Activated CD8-positive, alpha-beta memory T cell treated with anti-CD3 and anti-CD28 coated beads, Interleukin-2, amount 10 ng/mL, durations not matched to agents 7 days and 5 days (primary cell): Measurements from ENCODE around the gene CD6. TPM values are rescaled to one million over a fixed set of nuclear protein-coding genes. Genes with fewer than 3 reads are reported as not detected.

Experiments
- ATAC-seq: fragments of 150-1000 bp; cut with Tn5 transposase; one replicate; pipeline ENCODE4 v1.10.0; 2021; ENCODE audit warnings: moderate library complexity
- CTCF ChIA-PET: fragments of 350-600 bp; sonication (Branson Sonifier 250); formaldehyde crosslinking; loops from one replicate; lab custom pipeline; 2021; ENCODE audit warnings: antibody characterized with exemption; lab: Charles Lee
- DNase-seq: peaks from one replicate; pipeline ENCODE4 v3.0.0-alpha.2; 2020
- H3K27ac Mint-ChIP-seq: one replicate; pipeline ENCODE4 v1.8.0; 2021; ENCODE audit warnings: mild to moderate bottlenecking, mixed read lengths
- H3K27me3 Mint-ChIP-seq: one replicate; pipeline ENCODE4 v1.8.0; 2021; ENCODE audit warnings: mixed read lengths
- H3K36me3 Mint-ChIP-seq: one replicate; pipeline ENCODE4 v1.8.0; 2021; ENCODE audit warnings: mild to moderate bottlenecking, mixed read lengths
- H3K4me1 Mint-ChIP-seq: one replicate; pipeline ENCODE4 v1.8.0; 2021; ENCODE audit warnings: mixed read lengths
- H3K4me3 Mint-ChIP-seq: one replicate; pipeline ENCODE4 v1.8.0; 2021; ENCODE audit warnings: mild to moderate bottlenecking, moderate library complexity, mixed read lengths
- H3K9me3 Mint-ChIP-seq: one replicate; pipeline ENCODE4 v1.8.0; 2022; ENCODE audit warnings: low read depth, mixed read lengths
- total RNA-seq, 2 experiments: library from RNA; stranded (reverse); gene quantifications; one replicate each; pipeline ENCODE4 v1.2.3, GENCODE V29; 2021

The CD6 gene
- total RNA-seq, 2 experiments from 2014 or later = 152 to 181 TPM

GRCh38 chr11:61069427-61069826, 97.9 kb downstream of the CD6 start:
- Mint-ChIP-seq H3K4me1 (peaks cover 72% of the 10 kb centered on the region), H3K27ac (peak overlapping the region; percentile 29), H3K4me3 (no peak overlapping the region), H3K9me3 (no peaks in the 10 kb centered on the region), H3K36me3 (peaks cover 15% of the 10 kb centered on the region), H3K27me3 (peaks cover 3% of the 10 kb centered on the region)
- peak; percentile 35 for DNase-seq
- ATAC-seq = no peak
- CTCF ChIA-PET = interaction anchor here (1.2 to 2.7 kb wide), 3 partner anchors 11 to 59 kb away, joined by 3 to 20 read pairs (median 6); no protein-coding TSS in a partner anchor

Other genes with a start within 250 kb of the CD6 start
- gene MS4A18, start 247.0 kb upstream of the CD6 start, total RNA-seq = not detected
- gene MS4A15, start 214.8 kb upstream of the CD6 start, total RNA-seq = not detected
- gene MS4A10, start 186.3 kb upstream of the CD6 start, total RNA-seq = not detected
- 10 to 100 TPM; 26.5 to 40.8 TPM for gene CCDC86, start 129.6 kb upstream of the CD6 start, total RNA-seq
- gene PTGDR2, start 115.7 kb upstream of the CD6 start, total RNA-seq = 1 to 10 TPM; 1.1 to 3.7 TPM
- not detected for gene ZP1, start 104.1 kb upstream of the CD6 start, total RNA-seq
- gene PRPF19, start 65.1 kb upstream of the CD6 start, total RNA-seq = 100 to 1,000 TPM; 125 to 144 TPM
- gene TMEM109, start 57.5 kb upstream of the CD6 start, total RNA-seq = 100 to 1,000 TPM; 106 to 121 TPM
- gene TMEM132A, start 47.2 kb upstream of the CD6 start, total RNA-seq = under 1 TPM; 0.52 to 0.93 TPM
- gene SLC15A3, start 19.5 kb upstream of the CD6 start, total RNA-seq = under 1 TPM; 0.30 to 0.96 TPM
- gene CD5, start 130.8 kb downstream of the CD6 start, total RNA-seq = 100 to 1,000 TPM; 134 to 152 TPM
- gene VPS37C, start 189.7 kb downstream of the CD6 start, total RNA-seq = 1 to 10 TPM; 5.4 to 5.6 TPM
- not detected for gene PGA3, start 231.8 kb downstream of the CD6 start, total RNA-seq